Prostate gland (tissue), 2 donors: ENCODE data around the gene OR2A1.
"Not testable (repeated sequence)": the region's sequence is repeated elsewhere in the genome, so short reads cannot be mapped to it uniquely, and the experiment has no call there.

Experiments used
- CTCF ChIP-seq, 4 experiments: fragments of 200-600 bp in 2 of 4; fragments of 450-650 bp in 2 of 4; sonication (generic) in 2 of 4; IDR thresholded peaks; 1 replicate in 3 of 4; 2 replicates in 1 of 4; pipeline ENCODE4 v1.5.1; 2016 to 2019; ENCODE audit warnings: antibody characterized with exemption in 4 of 4, mild to moderate bottlenecking in 2 of 4, moderate library complexity in 2 of 4
- POLR2A ChIP-seq: fragments of 450-650 bp; IDR thresholded peaks from one replicate; pipeline ENCODE4 v1.6.1; 2016; ENCODE audit warnings: antibody characterized with exemption, mild to moderate bottlenecking

GRCh38 chr7:144311218-144311617 lies 1.0 kb upstream of the OR2A1 start:
- not testable (repeated sequence) for TF ChIP-seq POLR2A; CTCF (IDR thresholded peaks at IDR 0.05)
